ENCODE measurements around the gene JAML.
A peak's percentile ranks its signal among the peaks of the same experiment; 100 is the strongest.
"Not testable (repeated sequence)": the region's sequence is repeated elsewhere in the genome, so short reads cannot be mapped to it uniquely, and the experiment has no call there.

The JAML gene

GRCh38 chr11:118190942-118191506, 33.8 kb downstream of the JAML start:
- DNase-seq: not testable (repeated sequence)

DNA sequence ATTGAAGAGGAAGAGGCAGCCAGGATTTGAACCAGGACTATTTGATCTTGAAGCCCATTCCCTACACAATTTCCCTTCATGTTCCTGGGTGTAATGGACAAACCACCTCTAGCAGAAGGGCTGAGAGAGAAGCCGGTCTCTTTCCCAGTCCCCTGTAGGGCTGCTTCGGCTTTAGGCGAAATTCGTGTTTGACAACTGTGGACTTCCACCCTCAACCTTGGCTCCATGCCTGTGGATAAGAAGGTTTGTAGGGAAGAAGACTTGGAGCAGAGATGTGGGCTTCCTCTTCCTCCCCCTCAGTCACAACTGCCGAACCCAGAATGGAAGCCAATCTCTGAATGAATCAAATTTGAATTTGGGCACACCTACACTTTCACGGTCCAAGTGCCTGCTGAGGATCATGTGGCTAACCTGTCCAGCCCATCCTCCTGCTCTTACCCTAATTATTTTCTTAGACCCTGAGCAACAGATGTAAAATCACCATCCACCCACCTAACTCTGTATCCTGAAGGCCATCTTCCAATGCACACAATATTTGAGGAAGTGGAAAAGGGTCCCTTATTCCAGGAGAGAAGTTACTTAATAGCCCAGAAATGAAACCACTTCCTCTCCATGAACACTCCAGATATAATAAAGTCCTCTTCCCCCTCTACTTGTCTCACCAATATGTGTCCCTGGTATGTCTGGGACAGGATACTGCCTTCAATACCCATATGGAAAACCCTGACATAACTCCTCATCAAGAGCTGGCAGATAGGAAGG, 38.3 kb downstream of the JAML start:
- no peak for DNase-seq

- no peak for DNase-seq
These were observed 39.8 kb downstream of the JAML start for GRCh38 chr11:118184784-118185579.

GRCh38 chr11:118183691-118184090, 41.1 kb downstream of the JAML start:
- not testable (repeated sequence) for DNase-seq

DNA sequence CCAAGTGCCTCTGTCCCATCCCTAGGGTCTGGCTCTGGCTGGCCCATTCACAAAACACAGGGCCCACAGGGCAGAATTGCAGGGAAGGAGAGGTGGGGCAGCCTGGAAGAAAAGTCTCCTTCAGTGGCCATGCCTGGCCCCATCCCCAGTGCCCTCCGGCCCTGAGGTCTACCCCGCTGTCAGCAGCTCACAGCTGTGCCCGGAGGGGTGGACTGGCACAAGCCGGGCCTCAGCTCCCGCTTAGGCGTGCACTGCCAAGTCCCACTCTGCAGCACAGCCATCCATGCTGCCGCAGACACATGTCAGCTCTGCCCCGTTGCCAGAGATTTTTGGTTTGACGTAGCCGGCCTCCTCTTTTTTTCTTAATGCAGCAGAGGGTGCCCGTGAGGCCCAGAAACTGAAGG, 44.5 kb downstream of the JAML start:
- no peak for DNase-seq

DNA sequence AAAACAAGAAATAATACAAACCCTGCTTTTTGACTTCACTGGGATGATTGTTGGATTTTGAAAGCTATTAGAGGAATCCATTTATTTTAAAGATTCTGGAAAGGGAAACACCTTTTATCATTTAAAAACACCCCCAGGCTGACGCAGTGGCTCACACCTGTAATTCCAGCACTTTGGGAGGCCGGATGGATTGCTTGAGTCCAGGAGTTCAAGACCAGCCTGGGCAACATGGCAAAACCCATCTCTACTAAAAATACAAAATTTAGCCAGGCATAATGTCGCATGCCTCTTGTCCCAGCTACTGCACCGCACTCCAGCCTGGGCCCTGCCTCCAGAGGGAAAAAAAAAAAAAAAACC, 48.1 kb downstream of the JAML start:
- DNase-seq: no peak

GRCh38 chr11:118175993-118176777, 48.6 kb downstream of the JAML start, which contains the start of gene SCN2B:
Gene SCN2B (minus strand): TSS chr11:118176639. CDS start chr11:118176431, 208 bp downstream.
- no peak for DNase-seq

DNA sequence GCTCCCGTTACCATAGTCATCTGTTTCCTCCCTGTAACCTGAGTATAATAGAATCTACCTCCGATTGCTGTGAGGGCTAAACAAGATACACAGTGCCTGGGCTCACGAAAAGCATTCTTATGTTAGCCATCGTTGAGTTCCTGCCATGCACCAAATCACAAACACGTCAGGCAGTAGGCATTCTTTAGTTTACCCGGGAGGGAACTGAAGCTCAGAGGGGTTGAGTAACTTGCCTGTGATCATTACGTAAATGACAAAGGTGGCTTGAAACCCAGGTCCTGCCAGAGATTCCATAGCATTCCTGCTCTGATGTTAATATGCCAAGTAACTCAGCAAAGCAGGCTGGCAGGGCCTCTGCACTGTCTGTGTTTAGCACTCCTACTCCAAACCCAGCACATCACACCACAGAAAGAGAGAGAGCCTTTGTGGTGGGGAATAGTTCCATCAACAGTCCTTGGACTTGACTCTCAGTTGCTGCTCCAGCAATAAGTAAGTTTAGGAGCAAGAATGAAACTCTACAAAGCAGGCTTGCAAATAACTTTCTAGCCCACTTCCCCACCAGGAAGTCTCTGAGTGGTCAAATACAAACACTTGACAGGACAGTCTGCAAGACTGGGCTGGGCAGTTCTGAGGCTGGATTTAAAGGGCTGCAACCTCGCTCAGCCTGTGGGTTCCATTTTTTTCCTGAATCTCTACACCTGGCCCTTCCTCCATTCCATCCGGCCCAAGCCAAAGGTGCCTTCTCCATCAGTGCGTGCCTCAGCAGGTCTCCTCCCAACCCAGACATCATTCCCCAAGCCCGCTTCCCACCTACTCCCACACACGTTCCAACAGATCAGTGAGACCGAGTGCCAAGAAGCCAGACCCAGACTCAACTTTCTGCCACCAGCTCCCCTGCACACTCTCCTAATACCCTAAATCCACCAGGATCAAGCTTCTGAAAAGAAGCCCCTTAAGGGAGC, 49.5 kb downstream of the JAML start:
- DNase-seq: no peak

- no peak for DNase-seq
These were observed 50.7 kb downstream of the JAML start for GRCh38 chr11:118174006-118174567.

DNA sequence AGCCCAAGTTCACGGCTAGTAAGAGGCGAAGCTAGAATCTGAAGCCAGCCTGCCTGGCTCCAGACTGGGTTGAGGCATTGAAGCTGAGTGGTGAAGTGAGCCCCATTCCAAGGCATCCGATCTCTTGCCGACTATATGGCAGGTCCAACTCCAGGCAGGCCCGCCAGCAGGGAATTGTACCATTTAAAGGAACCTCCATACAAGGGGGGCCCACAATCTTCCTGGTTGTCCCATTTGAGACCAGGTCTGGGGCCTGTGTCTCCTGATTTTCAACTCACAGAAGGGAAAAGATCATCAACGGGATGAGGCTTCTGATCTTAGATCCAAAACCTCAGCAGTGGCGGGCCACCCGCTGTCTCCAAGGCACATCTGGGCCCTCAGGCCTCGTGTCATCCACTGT, 52.5 kb downstream of the JAML start:
- DNase-seq: no peak

- DNase-seq: no peak
These were observed 53.3 kb downstream of the JAML start for GRCh38 chr11:118171269-118172062.

DNA sequence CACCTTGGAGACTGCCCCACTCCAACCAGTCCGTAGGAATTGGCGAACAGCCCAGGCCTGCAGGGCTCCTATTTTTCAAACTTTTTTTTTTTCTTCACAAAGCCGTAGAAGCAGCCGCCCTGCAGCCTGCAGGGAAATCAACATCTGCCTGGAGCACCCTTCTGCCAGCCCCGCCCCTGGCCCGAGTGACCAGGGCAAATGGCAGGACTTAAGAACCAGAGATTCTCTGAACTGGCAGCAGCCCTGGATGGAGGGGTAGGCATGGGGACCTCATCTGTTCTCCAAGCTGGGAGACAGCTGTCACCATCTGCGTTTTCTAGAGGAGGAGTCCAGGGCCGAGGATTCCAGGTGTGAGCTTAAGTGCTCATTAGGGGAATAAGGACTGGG, 53.9 kb downstream of the JAML start:
- peak; percentile 37 for DNase-seq

GRCh38 chr11:118170231-118170630, 54.6 kb downstream of the JAML start:
- DNase-seq: no peak

DNA sequence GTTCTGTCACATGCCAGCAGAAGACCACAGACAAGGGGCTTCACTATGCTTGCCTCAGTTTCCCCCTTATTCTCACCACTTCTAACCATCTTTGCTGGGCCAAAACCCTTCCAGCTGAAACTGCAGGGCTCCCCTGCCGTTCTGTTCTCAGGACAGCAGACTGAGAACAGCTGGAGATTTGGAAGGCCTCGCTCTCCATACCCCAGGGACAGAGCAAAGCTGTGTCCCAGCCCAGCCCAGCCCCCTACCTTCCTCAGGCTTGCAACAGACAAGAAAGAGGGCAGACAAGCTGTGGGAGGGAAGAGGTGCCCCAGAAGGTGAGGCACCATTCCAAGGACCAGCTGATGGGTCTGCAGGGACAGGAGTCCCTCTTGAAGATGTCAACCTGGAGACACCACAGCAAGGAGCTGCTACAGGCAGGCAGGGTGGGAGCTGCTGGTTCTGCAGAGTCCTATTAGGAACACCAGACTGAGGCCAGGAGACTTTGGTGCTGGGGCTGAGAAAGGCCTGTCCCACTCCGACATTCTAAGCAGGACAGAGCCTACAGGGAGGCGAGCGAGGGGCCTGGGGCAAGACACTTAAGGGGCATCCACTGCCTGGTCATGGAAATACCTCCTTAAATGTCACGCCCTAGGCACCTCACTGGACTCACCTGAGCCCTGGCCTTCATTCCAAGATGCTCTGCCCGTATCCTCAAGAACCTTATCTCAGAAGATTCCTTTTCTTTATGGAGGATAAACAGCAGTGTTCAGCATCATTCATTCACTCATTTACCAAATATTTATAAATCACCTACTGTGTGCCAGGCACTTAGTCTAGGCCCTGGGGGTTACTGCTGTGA, 55.3 kb downstream of the JAML start:
- no peak for DNase-seq

- DNase-seq: no peak
These were observed 56.1 kb downstream of the JAML start for GRCh38 chr11:118168751-118169150.

GRCh38 chr11:118168316-118168715, 56.5 kb downstream of the JAML start:
- no peak for DNase-seq

GRCh38 chr11:118167906-118168305, 56.9 kb downstream of the JAML start:
- DNase-seq: no peak

DNA sequence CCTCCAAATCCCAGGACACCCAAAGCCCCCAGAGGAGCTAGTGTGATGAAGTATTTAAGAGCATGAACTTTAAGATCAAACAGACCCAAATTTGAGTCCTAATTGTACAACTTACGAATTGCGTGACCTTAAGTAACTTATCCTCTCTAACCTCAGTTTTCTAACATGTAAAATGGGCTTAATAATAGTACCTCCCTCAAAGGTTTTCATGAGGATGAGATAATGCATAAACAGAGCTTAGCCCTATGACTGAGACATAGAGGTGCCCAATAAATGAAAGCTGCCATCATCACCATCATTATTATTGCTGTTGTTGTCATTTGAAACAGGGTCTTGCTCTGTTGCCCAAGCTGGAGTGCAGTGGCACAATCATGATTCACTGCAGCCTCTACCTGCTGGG, 57.6 kb downstream of the JAML start:
- no peak for DNase-seq

DNA sequence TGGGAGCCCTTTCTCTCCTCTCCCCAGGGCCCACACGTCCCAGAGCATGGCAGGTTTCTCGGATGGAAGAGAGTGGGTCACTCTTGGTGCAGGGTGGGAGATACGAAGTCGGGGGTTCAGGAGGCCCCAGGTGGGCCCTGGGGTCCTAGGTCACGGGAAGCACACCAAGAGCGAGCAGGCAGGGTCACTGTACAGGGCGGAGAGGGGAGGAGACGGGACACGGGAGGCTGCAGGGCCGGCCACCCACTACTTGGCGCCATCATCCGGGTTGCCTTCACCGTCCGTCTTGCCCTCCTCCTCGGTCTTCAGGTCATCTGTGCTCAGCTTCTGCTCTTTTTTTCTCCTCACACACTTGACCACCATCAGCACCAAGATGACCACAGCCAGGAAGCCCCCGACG, 58.2 kb downstream of the JAML start:
- no peak for DNase-seq

- no peak for DNase-seq
These were observed 59.9 kb downstream of the JAML start for GRCh38 chr11:118164885-118165284.

Data from NCI-H1417 treated with DMSO at 0.1 percent for 48 hours (cell line).